GM12878 (cell line): ENCODE measurements around the gene HMGB1. TPM values are rescaled to one million over a fixed set of nuclear protein-coding genes. Genes with fewer than 3 reads are reported as not detected.

Experiments used
- EED ChIP-seq: sonication (generic); IDR thresholded peaks from 2 replicates; pipeline ENCODE4 v1.6.1; 2016; ENCODE audit warnings: antibody characterized with exemption, low read depth
- NR2F1 ChIP-seq: fragments of 450-650 bp; conservative IDR thresholded peaks from 2 replicates; pipeline ENCODE4 v1.6.1; 2017; ENCODE audit warnings: mild to moderate bottlenecking
- RCOR1 ChIP-seq: conservative IDR thresholded peaks from 2 replicates; pipeline ENCODE4 v1.6.1; 2012; ENCODE audit warnings: low read depth, low read length, improper control_type of control experiment
- SMC3 ChIP-seq: IDR thresholded peaks from 2 replicates; pipeline ENCODE4 v1.6.1; 2011; ENCODE audit warnings: low read length, improper control_type of control experiment, borderline replicate concordance
- polyA plus RNA-seq, 11 experiments: library from polyadenylated mRNA; depleted of rRNA in 4 of 11; unstranded in 6 of 11; stranded (reverse) in 5 of 11; fragments of >200 nt; fragmentation: Nextera tagmentation in 4 of 11; fragmentation: Illumina TruSeq in 1 of 11; extraction: Ambion mirVana in 4 of 11; extraction: Trizol in 1 of 11; gene quantifications; 1 replicate in 1 of 11; 2 replicates in 10 of 11; pipeline versions ENCODE4 v1.2.1 to v1.2.3, GENCODE V29; 2011 to 2016; ENCODE audit warnings: inconsistent platforms in 2 of 11, missing spikeins in 2 of 11, low read depth in 1 of 11
- total RNA-seq, 4 experiments: library from RNA; depleted of rRNA in 3 of 4; stranded (reverse); fragments of >200 nt in 3 of 4; fragmentation: Illumina TruSeq in 1 of 4; extraction: Trizol in 1 of 4; gene quantifications; 2 replicates each; pipeline versions ENCODE4 v1.2.1 to v1.2.3, GENCODE V29; 2013 to 2021
- TF ChIP-seq, protein P1 (sequence below): fragments of 450-650 bp; IDR thresholded peaks from 2 replicates; pipeline ENCODE4 v1.6.1; 2014; ENCODE audit warnings: mild to moderate bottlenecking
- TF ChIP-seq, protein P2 (sequence below): fragments of 450-650 bp; IDR thresholded peaks from 2 replicates; pipeline ENCODE4 v1.6.1; 2017; ENCODE audit warnings: mild to moderate bottlenecking, moderate library complexity
- TF ChIP-seq, protein P3 (sequence below): IDR thresholded peaks from 2 replicates; pipeline ENCODE4 v1.6.1; 2012; ENCODE audit warnings: low read depth, low read length, improper control_type of control experiment

HMGB1 gene
- total and polyA plus RNA-seq, 10 of the 15 experiments (the other 5 are each of a cell fraction or from before 2014, with no cell fraction given), result 365 to 2,529 (median 1,396) TPM

DNA sequence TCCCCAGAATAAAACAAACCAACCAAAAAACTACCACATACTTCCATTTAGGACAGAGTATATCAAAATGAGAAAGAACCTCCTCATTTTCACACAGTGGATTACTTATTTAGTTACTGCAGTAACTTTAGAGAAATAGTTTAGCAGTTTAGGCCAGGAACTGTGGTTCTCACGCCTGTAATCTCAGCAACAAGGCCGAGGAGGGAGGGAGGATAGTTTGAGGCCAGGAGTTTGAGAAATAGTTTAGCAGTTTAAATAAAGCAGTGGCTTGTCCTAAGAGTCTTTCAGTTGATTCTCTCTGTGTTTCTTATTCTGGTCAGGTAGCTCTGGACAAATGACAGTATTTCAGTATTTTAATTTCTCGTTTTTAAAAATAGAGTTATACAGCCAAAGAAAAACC, 9.4 kb downstream of the HMGB1 start (continued):
- TF ChIP-seq, protein P1, sequence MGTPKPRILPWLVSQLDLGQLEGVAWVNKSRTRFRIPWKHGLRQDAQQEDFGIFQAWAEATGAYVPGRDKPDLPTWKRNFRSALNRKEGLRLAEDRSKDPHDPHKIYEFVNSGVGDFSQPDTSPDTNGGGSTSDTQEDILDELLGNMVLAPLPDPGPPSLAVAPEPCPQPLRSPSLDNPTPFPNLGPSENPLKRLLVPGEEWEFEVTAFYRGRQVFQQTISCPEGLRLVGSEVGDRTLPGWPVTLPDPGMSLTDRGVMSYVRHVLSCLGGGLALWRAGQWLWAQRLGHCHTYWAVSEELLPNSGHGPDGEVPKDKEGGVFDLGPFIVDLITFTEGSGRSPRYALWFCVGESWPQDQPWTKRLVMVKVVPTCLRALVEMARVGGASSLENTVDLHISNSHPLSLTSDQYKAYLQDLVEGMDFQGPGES, result no peak
- TF ChIP-seq RCOR1 (no peak), NR2F1 (no peak), SMC3 (no peak), EED (no peak)
- TF ChIP-seq, protein P2, sequence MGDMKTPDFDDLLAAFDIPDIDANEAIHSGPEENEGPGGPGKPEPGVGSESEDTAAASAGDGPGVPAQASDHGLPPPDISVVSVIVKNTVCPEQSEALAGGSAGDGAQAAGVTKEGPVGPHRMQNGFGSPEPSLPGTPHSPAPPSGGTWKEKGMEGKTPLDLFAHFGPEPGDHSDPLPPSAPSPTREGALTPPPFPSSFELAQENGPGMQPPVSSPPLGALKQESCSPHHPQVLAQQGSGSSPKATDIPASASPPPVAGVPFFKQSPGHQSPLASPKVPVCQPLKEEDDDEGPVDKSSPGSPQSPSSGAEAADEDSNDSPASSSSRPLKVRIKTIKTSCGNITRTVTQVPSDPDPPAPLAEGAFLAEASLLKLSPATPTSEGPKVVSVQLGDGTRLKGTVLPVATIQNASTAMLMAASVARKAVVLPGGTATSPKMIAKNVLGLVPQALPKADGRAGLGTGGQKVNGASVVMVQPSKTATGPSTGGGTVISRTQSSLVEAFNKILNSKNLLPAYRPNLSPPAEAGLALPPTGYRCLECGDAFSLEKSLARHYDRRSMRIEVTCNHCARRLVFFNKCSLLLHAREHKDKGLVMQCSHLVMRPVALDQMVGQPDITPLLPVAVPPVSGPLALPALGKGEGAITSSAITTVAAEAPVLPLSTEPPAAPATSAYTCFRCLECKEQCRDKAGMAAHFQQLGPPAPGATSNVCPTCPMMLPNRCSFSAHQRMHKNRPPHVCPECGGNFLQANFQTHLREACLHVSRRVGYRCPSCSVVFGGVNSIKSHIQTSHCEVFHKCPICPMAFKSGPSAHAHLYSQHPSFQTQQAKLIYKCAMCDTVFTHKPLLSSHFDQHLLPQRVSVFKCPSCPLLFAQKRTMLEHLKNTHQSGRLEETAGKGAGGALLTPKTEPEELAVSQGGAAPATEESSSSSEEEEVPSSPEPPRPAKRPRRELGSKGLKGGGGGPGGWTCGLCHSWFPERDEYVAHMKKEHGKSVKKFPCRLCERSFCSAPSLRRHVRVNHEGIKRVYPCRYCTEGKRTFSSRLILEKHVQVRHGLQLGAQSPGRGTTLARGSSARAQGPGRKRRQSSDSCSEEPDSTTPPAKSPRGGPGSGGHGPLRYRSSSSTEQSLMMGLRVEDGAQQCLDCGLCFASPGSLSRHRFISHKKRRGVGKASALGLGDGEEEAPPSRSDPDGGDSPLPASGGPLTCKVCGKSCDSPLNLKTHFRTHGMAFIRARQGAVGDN, result no peak
- TF ChIP-seq, protein P3, sequence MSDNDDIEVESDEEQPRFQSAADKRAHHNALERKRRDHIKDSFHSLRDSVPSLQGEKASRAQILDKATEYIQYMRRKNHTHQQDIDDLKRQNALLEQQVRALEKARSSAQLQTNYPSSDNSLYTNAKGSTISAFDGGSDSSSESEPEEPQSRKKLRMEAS, result no peak
